HEK293T (cell line): ENCODE data around the gene CARD19.

ENCODE experiments used
- ARNT ChIP-seq: fragments of 450-650 bp; IDR thresholded peaks from 2 replicates; pipeline ENCODE4 v1.6.1; 2017; ENCODE audit warnings: mild to moderate bottlenecking
- BHLHE40 ChIP-seq: fragments of 450-650 bp; IDR thresholded peaks from 2 replicates; pipeline ENCODE4 v1.6.1; 2016; ENCODE audit warnings: mild to moderate bottlenecking, moderate library complexity, borderline replicate concordance
- CTBP1 ChIP-seq: fragments of 450-650 bp; IDR thresholded peaks from 2 replicates; pipeline ENCODE4 v1.6.1; 2016; ENCODE audit warnings: borderline replicate concordance

DNA sequence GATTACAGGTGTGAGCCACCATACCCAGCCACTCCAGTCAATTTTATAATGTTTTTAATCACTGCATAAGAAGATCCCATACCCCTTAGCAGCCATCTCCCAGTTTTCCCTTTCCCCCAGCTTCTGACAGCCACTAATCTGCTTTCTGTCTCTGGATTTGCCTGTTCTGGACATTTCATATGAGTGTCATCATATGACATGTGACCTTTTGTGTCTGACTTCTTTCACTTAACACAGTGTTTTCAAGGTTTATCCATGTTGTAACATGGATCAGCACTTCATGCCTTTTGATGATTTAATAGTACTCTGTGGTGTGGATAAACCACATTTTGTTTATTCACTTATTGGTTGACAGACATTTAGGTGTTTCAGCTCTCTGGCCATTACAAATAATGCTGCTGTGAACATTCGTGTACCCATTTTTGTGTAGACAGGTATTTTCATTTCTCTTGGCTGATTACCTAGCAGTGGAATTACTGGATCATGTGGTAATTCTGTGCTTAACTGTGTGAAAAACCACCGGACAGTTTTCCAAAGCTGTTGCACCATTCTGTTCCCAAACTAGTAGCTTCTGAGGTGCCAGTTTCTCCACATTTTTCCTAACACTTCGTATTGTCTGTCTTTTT is 28.9 kb upstream of the CARD19 start:
- TF ChIP-seq ARNT, result no peak
- TF ChIP-seq CTBP1, result no peak
- no peak for TF ChIP-seq BHLHE40
